ENCODE data around the gene CLIP3.
"Not testable (repeated sequence)": the region's sequence is repeated elsewhere in the genome, so short reads cannot be mapped to it uniquely, and the experiment has no call there.

Gene CLIP3

GRCh38 chr19:36046443-36047050, 13.9 kb upstream of the CLIP3 start:
- DNase-seq (ENCODE audit: low read depth), result no peak
- TF ChIP-seq CTCF (IDR thresholded peaks at IDR 0.05; ENCODE audit: insufficient read depth, low read depth, low read length, missing control alignments), result no peak
- no peak overlapping the region for H3K4me3 ChIP-seq (ENCODE audit: low read depth, low read length)

- no peak overlapping the region for H3K4me3 ChIP-seq (ENCODE audit: low read depth, low read length)
- TF ChIP-seq CTCF (IDR thresholded peaks at IDR 0.05; ENCODE audit: insufficient read depth, low read depth, low read length, missing control alignments), result no peak
- no peak for DNase-seq (ENCODE audit: low read depth)
Measured at GRCh38 chr19:36043952-36044351, 11.3 kb upstream of the CLIP3 start.

- TF ChIP-seq CTCF (IDR thresholded peaks at IDR 0.05; ENCODE audit: insufficient read depth, low read depth, low read length, missing control alignments), result no peak
- no peak overlapping the region for H3K4me3 ChIP-seq (ENCODE audit: low read depth, low read length)
- DNase-seq (ENCODE audit: low read depth), result no peak
Measured at GRCh38 chr19:36041831-36042230, 9.2 kb upstream of the CLIP3 start.

GRCh38 chr19:36041092-36041491, 8.4 kb upstream of the CLIP3 start:
- DNase-seq (ENCODE audit: low read depth), result not testable (repeated sequence)

GRCh38 chr19:36040495-36040894, 7.8 kb upstream of the CLIP3 start:
- no peak for DNase-seq (ENCODE audit: low read depth)
- no peak for TF ChIP-seq CTCF (IDR thresholded peaks at IDR 0.05; ENCODE audit: insufficient read depth, low read depth, low read length, missing control alignments)
- no peak overlapping the region for H3K4me3 ChIP-seq (ENCODE audit: low read depth, low read length)

More at GRCh38 chr19:36041092-36041491, 8.4 kb upstream of the CLIP3 start:
- not testable (repeated sequence) for H3K4me3 ChIP-seq (ENCODE audit: low read depth, low read length)

GRCh38 chr19:36031308-36031707, 1.4 kb downstream of the CLIP3 start:
- no peak for TF ChIP-seq CTCF (IDR thresholded peaks at IDR 0.05; ENCODE audit: insufficient read depth, low read depth, low read length, missing control alignments)
- H3K4me3 ChIP-seq (ENCODE audit: low read depth, low read length), result no peak overlapping the region
- DNase-seq (ENCODE audit: low read depth), result no peak

- no peak overlapping the region for H3K4me3 ChIP-seq (ENCODE audit: low read depth, low read length)
- TF ChIP-seq CTCF (IDR thresholded peaks at IDR 0.05; ENCODE audit: insufficient read depth, low read depth, low read length, missing control alignments), result peak; percentile 8
- DNase-seq (ENCODE audit: low read depth), result peak; percentile 67
Measured at GRCh38 chr19:36030264-36031148, 2.2 kb downstream of the CLIP3 start.
